Large intestine (tissue), 3 donors: ENCODE data around the gene POU2AF1. TPM values are rescaled to one million over a fixed set of nuclear protein-coding genes. Genes with fewer than 3 reads are reported as not detected.
A peak's percentile ranks its signal among the peaks of the same experiment; 100 is the strongest.
"Not testable (repeated sequence)": the region's sequence is repeated elsewhere in the genome, so short reads cannot be mapped to it uniquely, and the experiment has no call there.

Experiments used
- DNase-seq, 2 donors: peaks; one replicate each; pipeline versions ENCODE4 v3.0.0 to v3.0.0-alpha.2; 2013
- H3K27ac ChIP-seq: one replicate; pipeline ENCODE4 v1.5.1; 2013; ENCODE audit warnings: low read length
- H3K27me3 ChIP-seq: 2 replicates; pipeline ENCODE4 v1.6.1; 2013; ENCODE audit warnings: low read length; ENCODE audit not compliant: control insufficient read depth, insufficient read depth
- H3K36me3 ChIP-seq: 2 replicates; pipeline ENCODE4 v1.6.1; 2013; ENCODE audit warnings: low read length; ENCODE audit not compliant: control insufficient read depth, insufficient read depth
- H3K4me1 ChIP-seq: one replicate; pipeline ENCODE4 v1.6.1; 2013; ENCODE audit warnings: low read length; ENCODE audit not compliant: control insufficient read depth, insufficient read depth
- H3K4me3 ChIP-seq: one replicate; pipeline ENCODE4 v1.5.1; 2013; ENCODE audit warnings: low read length
- H3K9me3 ChIP-seq: one replicate; pipeline ENCODE4 v1.6.1; 2013; ENCODE audit warnings: mild to moderate bottlenecking, low read depth, low read length, moderate library complexity; ENCODE audit not compliant: control insufficient read depth
- WGBS: methylation state at CpG from one replicate; pipeline ENCODE4 v1.1.5; 2013; ENCODE audit warnings: low lambda C conversion rate; ENCODE audit not compliant: insufficient coverage; 5-methylcytosine and 5-hydroxymethylcytosine counted together
- polyA plus RNA-seq: library from polyadenylated mRNA; unstranded; fragments of 120-200 nt; gene quantifications from one replicate; pipeline ENCODE4 v1.2.1, GENCODE V29; 2013

The POU2AF1 gene
- polyA plus RNA-seq, 1 donor: 1.2 TPM

- no peaks in the 10 kb centered on the region for H3K36me3 ChIP-seq
- no peaks in the 10 kb centered on the region for H3K27me3 ChIP-seq
- no peak overlapping the region for H3K27ac ChIP-seq
- no CpG with 5 or more reads among the region's 7 CpGs for WGBS
- H3K4me3 ChIP-seq: no peak overlapping the region
- no peaks in the 10 kb centered on the region for H3K4me1 ChIP-seq
- H3K9me3 ChIP-seq: no peaks in the 10 kb centered on the region
- DNase-seq: no peak
Observed at GRCh38 chr11:111399187-111400031, 20.3 kb upstream of the POU2AF1 start.

- Histone ChIP-seq H3K36me3 (no peaks in the 10 kb centered on the region), H3K4me1 (no peaks in the 10 kb centered on the region), H3K4me3 (no peak overlapping the region), H3K27ac (no peak overlapping the region), H3K9me3 (no peaks in the 10 kb centered on the region), H3K27me3 (no peaks in the 10 kb centered on the region)
- WGBS: 88% methylated on average over 2 of the region's 2 CpGs
- DNase-seq: no peak
Observed at GRCh38 chr11:111397034-111397433, 18.0 kb upstream of the POU2AF1 start.

- no peaks in the 10 kb centered on the region for H3K9me3 ChIP-seq
- no peak overlapping the region for H3K4me3 ChIP-seq
- no peaks in the 10 kb centered on the region for H3K36me3 ChIP-seq
- WGBS: 100% methylated on average over 1 of the region's 7 CpGs
- no peaks in the 10 kb centered on the region for H3K27me3 ChIP-seq
- no peaks in the 10 kb centered on the region for H3K4me1 ChIP-seq
- no peak for DNase-seq
- no peak overlapping the region for H3K27ac ChIP-seq
Observed at GRCh38 chr11:111395749-111396148, 16.7 kb upstream of the POU2AF1 start.

- no peaks in the 10 kb centered on the region for H3K9me3 ChIP-seq
- no peaks in the 10 kb centered on the region for H3K27me3 ChIP-seq
- H3K27ac ChIP-seq: no peak overlapping the region
- WGBS: no CpG with 5 or more reads among the region's 7 CpGs
- H3K4me1 ChIP-seq: no peaks in the 10 kb centered on the region
- no peak for DNase-seq
- H3K36me3 ChIP-seq: no peaks in the 10 kb centered on the region
- no peak overlapping the region for H3K4me3 ChIP-seq
Observed at GRCh38 chr11:111395081-111395480, 16.0 kb upstream of the POU2AF1 start.

GRCh38 chr11:111394147-111394546 is 15.1 kb upstream of the POU2AF1 start:
- not testable (repeated sequence) for H3K9me3 ChIP-seq, H3K27ac ChIP-seq
- WGBS: 100% methylated on average over 1 of the region's 4 CpGs

GRCh38 chr11:111393585-111393984 is 14.5 kb upstream of the POU2AF1 start:
- Histone ChIP-seq H3K36me3 (no peaks in the 10 kb centered on the region), H3K4me1 (no peaks in the 10 kb centered on the region), H3K4me3 (no peak overlapping the region), H3K27ac (no peak overlapping the region), H3K9me3 (no peaks in the 10 kb centered on the region), H3K27me3 (no peaks in the 10 kb centered on the region)
- DNase-seq: no peak

More at GRCh38 chr11:111394147-111394546, 15.1 kb upstream of the POU2AF1 start:
- H3K27me3 ChIP-seq, H3K4me3 ChIP-seq, DNase-seq, H3K36me3 ChIP-seq, H3K4me1 ChIP-seq: not testable (repeated sequence)

- no peaks in the 10 kb centered on the region for H3K9me3 ChIP-seq
- no peaks in the 10 kb centered on the region for H3K36me3 ChIP-seq
- H3K27me3 ChIP-seq: no peaks in the 10 kb centered on the region
- no peaks in the 10 kb centered on the region for H3K4me1 ChIP-seq
- H3K27ac ChIP-seq: no peak overlapping the region
- peak; percentile 45 to 71 for DNase-seq
- no peak overlapping the region for H3K4me3 ChIP-seq
- WGBS: no CpG with 5 or more reads among the region's 5 CpGs
Observed at GRCh38 chr11:111393096-111393495, 14.0 kb upstream of the POU2AF1 start.

- no peaks in the 10 kb centered on the region for H3K9me3 ChIP-seq
- peaks cover under 1% of the 10 kb centered on the region for H3K4me1 ChIP-seq
- H3K36me3 ChIP-seq: no peaks in the 10 kb centered on the region
- H3K4me3 ChIP-seq: no peak overlapping the region
- WGBS: no CpG with 5 or more reads among the region's 4 CpGs
- no peak for DNase-seq
- H3K27ac ChIP-seq: no peak overlapping the region
- H3K27me3 ChIP-seq: no peaks in the 10 kb centered on the region
Observed at GRCh38 chr11:111392552-111392951, 13.5 kb upstream of the POU2AF1 start.

- Histone ChIP-seq H3K4me3 (no peak overlapping the region), H3K9me3 (no peaks in the 10 kb centered on the region), H3K36me3 (no peaks in the 10 kb centered on the region), H3K27me3 (no peaks in the 10 kb centered on the region), H3K4me1 (peaks cover 5% of the 10 kb centered on the region), H3K27ac (no peak overlapping the region)
- WGBS: 100% methylated on average over 1 of the region's 13 CpGs
- DNase-seq: no peak
Observed at GRCh38 chr11:111391328-111392124, 12.5 kb upstream of the POU2AF1 start.

GRCh38 chr11:111388842-111389241 is 9.8 kb upstream of the POU2AF1 start:
- Histone ChIP-seq H3K27ac (no peak overlapping the region), H3K4me1 (peaks cover 5% of the 10 kb centered on the region), H3K27me3 (no peaks in the 10 kb centered on the region), H3K9me3 (no peaks in the 10 kb centered on the region), H3K36me3 (no peaks in the 10 kb centered on the region), H3K4me3 (no peak overlapping the region)
- no peak for DNase-seq
- 100% methylated on average over 1 of the region's 1 CpG for whole genome bisulfite sequencing
